GM21619 (cell line): ENCODE measurements around the gene COL5A1.

Experiments
- ATAC-seq: cut with Tn5 transposase; IDR thresholded peaks from one replicate; pipeline ENCODE4 v1.9.1; 2021; ENCODE audit not compliant: unreplicated experiment

Gene COL5A1

DNA sequence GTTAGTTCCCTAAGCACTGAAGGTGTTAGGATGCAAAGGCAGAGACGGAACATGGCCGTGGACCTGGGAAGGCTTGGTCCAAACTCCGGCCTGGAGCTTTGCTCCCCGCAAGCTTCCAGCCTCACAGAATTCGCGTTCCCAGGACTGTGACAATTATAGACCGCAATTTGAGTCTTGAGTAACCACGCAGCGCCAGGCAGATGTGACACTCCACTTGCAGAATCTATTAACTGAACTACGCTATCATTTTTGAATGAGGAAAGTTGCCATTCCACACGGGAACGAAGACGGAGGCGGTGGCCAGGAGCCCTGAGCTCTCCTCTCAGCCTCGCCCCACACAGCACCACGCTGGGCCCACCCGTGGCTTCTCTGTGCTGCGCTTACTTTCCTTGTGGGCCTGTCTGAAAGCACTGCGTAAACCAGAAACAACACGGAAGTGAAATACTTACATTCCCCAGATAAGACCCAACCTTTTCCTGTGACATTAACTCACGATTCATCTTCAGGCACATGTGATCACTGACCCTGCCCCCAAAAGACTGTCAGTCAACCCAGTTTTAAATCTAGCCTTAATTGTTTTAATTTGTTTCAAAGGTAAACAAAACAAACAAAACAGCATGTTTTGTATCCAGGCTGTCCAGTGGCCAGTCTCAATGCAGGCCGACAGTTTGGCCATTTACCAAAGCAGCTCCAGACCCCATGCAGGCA, 16.1 kb upstream of the COL5A1 start:
- ATAC-seq: no peak

DNA sequence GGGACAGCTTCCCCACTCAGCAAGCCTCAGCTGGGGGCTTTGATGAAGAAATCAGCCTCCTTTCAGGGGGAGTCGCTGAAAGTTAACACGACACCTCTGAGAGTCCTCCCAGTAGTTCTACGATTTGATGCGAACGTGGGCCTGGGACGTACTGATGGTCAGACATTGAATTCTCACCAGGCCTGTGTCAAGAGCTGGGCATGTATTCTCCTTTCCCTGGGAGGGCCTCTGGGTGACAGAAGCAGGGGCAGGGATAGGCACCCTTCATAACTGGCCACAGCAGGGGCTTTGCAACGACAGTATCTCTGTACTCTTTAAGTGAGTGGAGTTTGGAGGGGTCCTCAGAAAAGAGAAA, 15.6 kb upstream of the COL5A1 start:
- ATAC-seq: no peak

DNA sequence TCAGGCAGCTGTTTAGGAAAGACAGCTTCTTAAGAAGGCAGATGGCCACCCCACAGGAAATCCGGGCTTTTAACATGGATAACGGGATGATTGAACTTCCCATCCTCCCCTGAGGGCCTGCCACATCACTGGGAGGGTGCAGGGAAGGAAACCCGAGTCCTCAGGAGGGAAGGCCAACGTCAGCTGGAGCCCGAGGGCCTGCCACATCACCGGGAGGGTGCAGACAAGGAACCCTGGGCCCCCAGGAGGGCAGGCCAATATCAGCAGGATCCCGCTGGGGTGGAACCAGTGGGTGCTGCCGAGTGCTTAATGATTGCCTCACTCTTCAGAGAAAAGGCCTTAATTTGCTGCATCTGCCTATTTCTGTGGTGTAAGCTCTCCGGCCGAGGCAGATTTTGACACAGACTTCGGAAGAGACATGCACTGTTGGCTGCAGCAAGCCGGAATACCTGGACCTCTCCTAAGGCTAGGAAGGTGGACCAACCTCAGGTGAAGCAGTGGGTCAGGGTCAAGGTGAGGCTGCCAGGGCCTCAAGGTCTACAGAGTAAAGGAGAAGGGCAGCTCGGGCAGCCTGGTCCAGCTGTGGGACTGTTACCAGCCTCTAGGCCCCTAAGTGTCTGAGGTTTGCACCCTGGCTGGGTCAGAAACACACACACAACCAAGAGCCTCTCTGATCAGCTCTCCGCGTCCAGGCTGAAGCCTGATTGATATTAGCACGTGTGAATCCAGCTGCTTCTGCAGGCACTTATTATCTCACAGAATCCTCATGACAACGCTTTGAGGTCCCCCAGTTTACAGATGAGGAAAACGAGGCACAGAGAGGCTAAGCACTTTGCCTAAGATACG, 14.8 kb upstream of the COL5A1 start:
- no peak for ATAC-seq

DNA sequence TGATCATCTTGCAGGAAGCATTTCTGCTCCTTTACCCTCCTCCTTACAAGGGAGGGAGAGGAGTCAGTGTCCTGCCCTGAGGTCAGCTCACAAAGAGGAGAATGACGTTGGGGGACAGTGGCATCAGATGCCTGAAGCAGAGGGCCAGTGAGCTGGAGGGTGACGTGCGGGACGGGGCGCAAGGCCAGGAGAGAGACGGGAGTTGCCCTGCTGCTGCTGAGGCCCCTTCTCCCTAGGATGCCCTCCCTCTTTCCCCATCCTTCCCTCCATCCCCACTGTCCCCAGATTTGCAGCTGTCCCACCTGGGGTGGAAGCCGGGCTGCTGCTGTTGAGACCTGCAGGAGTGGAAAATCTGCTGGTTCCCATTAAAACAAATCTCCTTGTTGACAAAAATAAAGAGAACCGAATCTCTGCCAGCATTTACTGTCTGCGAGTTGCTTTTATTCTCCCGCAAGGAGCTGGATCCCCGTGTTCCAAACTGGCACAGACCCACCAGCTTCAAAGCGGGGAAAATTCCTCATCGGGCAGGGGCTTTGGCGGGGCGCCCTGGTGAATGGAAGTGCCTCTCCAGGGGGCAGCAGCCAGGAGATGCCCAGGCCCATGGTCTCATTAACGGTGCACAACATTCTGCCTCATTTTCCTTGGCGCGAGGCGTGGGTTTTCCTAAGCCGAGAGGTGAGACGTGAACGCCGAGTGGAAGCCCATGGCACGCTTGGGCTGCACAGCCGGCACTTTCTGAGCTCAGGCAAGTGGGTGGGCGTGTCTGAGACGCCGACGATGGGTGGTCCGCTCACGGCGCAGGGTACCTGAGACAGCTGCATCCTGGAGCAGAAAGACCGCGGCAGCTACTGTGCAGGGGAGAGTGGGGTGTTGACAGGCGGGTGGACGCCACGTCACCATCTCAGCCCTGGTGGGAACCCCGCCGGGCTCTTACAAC, 13.9 kb upstream of the COL5A1 start:
- no peak for ATAC-seq

DNA sequence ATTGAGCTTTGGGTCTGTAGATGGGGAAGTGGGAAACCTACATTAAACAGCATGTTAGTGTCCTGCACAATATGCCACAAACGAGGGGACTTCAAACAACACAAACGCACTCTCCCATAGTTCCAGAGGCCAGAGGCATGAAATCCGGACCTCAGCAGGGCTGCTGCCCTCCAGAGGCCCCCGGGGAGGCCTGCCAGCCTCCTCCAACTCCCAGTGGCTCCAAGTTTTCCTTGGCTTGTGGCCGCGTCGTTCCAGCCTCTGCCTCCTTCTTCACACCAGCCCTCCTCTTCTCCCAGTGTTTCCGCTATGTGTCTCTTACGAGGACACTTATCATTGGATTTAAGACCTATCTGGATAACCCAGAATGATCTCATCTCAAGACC, 13.3 kb upstream of the COL5A1 start:
- ATAC-seq: no peak

DNA sequence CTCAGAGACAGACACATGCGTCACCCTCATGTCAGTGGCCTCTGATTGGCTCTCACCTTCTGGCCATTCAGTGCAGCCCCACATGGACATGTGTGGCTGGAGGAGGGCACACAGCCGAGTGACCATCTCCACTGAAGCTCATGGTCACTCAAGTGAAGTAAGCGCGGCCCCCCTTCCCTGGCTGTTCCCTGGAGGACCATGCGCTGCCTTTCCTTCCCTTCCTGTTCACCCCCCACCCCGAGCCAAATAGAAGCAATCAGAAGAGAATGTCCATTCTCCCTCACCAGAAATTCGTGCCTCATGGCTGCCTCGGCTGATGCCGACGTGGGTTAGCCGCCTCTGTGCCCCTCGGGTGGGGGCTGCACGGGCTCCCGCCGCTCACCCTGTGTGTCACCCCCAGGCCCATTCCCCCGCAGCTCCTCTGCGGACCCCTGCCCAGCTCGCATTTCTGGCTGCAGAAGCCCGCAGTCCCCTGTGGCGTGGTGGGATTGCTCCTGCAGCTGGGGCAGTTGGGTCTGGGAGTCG, 12.5 kb upstream of the COL5A1 start:
- no peak for ATAC-seq

DNA sequence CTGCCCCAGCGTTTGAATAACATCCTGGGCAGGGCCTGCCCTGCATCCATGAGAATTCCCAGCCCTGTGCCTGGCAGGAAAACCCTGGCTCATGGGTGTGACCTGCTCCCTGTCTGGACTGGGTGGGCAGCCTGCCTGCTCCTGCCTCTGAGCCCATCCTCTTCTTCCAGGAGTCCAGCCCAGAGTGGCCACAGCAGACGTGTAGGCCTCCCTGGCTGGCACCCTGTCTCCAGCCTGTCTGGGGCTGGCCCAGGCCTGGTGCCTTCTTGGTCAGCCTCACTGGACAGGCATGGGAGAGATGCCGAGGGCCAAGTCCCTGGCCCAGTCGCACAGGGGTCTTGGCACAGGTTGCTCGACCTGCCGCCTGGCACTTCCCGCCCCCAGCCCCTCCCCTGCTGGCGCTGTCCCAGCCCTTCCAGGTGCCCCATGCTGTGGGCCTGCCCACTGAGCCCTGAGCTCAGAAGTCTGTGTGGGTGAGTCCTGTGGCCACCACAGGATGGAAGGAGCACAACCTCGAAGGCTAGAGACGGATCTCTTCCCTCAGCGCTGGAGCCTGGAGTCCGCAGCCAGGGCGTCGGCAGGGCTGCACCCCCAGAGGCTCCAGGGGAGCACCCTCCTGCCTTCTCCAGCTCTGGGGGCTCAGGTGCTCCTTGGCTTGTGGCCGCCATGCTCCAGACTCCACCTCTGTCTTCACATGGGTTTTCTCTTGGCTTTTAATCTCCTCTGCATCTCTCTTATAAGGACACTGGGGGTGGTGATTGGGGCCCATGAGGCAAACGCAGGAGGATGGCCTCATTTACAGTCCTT, 11.8 kb upstream of the COL5A1 start:
- ATAC-seq: no peak

DNA sequence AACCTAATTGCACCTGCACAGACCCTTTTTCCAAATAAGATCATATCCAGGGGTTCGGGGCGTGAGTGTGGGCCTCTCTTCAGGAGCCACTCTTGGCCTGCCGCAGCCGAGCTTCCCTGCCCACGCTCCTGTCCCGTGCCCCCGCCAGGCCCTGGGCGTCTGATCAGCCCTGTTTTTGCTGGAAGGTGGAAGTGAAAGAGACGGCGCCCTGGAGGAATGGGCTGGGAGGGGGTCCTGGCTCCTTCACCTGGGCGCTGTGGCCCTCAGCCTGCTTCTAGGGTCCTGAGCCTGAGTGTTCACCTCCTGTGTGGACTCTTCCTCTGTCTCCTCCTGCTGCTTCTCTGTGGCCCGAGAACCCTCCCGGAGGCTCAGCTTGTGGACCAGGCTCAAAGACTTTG, 11.2 kb upstream of the COL5A1 start:
- ATAC-seq: no peak

DNA sequence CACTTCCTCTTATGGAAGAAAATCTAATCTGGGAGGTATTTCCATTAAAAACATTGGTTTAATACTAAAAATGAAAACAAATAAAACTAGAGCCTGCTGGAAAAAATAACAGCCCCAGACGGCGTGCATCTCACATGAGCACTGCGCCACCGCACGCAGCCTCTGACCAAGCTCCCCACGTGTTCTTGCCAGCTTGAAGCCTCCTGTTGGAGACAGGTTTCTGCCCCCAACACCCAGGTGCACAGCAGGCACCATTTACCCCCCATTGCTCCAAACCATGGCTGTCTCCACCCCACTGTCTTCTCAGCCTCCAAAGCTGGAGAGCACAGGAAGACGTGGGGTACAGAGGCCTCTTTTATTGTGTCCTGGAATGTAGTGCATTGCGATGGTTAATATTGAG, 10.7 kb upstream of the COL5A1 start:
- no peak for ATAC-seq

DNA sequence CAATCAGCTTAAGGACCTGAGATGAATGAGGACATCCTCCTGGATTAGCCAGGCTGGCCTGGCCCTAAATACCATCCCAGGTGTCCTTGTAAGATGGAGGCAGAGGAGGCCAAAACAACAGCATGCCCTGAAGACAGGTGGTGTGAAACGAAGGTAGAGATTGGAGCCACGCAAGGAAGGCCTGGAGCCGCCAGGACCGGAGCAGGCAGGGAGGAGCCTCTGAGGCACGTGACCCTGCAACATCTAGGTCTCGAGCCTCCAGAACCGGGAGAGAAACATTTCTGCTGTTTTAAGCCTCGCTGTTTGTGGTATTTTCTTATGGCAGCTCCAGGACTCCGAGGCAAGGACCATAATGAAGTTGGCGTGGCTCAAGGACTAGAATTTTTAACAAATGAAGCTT, 9.7 kb upstream of the COL5A1 start:
- ATAC-seq: no peak

DNA sequence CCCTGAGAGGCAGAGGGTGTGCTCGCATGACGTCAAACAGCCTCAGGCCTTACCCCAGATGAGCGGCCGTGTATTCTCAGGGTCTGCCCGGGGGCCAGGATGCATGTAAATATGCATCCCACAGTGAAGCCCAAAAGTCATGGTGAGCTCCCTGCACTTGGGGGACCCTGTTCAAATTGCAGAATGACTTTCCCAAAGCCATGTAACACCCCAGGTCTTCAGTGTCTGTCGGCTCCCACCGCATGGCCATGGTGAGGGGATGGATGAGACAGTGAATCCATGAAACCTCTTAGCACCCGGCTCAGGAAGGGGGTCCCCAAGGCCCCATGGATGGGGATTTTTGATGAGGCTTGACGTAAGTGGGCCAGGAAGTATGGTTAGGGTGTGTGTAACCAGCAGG, 9.3 kb upstream of the COL5A1 start:
- no peak for ATAC-seq

DNA sequence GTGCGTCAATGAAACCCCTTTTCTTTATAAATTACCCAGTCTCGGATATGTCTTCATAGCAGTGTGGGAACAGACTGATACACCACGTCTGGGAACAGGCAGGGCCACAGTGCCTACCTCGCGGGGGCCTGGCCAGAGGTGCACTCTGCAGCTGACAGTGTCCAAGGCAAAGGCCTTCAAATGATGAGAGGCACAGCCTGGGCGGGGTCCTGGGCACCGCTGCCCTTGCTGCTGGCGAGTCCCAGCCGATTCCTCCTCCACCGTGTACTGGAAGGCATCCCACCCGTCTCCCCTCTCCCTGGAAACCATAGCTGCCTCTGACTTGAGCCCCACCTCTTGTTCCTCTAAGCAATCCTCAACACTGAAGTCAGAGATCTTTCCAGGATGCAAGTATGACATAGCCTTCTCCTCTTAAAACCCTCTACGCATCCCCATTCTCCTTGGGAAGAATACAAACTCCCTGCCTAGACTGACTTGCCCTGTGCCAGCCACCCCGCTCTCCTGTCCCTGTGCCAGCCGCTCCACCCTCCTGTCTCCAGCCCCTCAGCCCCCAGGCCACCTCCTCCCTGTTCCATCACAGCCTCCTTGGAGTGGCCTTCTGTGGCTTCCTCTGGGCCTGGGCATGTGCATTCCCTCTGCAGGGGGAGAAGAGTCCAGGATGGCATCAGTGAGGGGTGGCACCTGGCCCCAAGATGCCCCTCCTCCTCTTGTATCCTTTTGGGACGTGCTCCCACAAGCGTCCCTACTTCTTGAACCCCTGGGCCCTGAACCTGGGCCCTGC, 8.1 kb upstream of the COL5A1 start:
- no peak for ATAC-seq

DNA sequence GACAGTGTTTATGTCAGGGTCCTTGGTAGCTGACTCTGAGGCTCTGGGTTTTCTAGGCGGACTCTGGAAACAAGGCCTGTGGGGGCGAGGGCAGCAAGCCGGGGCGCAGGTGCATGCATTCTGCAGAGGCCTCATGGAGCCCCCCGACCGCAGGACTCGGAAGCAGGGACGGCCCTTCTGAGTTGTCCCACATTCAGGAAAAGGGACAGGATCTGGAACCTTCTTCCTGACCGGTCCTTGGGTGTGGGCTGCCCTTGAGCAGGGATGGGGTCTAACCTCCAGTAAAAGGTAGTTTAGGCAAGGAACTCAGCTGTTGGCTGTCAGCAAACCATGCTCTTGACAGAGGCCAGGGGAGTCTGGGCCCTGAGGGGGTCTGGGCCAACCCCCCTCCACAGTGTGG, 7.4 kb upstream of the COL5A1 start:
- ATAC-seq: no peak

DNA sequence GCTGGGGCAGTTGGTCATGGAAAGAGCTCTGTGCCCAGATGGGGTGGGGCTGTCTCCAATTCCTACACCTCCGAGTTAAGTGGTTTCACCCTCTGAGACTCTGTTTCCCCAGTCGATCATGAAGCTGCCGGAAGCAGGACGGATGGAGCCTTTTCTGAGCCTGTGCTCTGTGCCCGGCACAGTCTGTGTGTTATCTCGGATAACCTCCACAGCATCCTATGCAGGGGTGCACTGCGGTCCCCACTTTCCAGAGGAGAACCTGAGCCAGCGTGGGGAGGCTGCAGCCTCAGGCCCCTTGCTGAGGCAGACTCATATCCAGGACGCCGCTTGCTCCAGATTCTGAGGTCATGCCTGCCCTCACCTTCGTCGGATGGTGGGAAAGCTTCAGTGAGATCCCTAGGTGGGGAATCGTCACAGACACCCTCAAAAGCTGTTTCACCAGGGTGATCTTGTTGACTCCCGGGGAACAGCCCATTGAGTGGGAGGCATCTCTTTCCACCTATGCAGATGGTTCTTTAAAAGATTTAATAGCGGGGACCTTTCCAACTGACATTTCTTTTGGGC, 6.9 kb upstream of the COL5A1 start:
- ATAC-seq: no peak

DNA sequence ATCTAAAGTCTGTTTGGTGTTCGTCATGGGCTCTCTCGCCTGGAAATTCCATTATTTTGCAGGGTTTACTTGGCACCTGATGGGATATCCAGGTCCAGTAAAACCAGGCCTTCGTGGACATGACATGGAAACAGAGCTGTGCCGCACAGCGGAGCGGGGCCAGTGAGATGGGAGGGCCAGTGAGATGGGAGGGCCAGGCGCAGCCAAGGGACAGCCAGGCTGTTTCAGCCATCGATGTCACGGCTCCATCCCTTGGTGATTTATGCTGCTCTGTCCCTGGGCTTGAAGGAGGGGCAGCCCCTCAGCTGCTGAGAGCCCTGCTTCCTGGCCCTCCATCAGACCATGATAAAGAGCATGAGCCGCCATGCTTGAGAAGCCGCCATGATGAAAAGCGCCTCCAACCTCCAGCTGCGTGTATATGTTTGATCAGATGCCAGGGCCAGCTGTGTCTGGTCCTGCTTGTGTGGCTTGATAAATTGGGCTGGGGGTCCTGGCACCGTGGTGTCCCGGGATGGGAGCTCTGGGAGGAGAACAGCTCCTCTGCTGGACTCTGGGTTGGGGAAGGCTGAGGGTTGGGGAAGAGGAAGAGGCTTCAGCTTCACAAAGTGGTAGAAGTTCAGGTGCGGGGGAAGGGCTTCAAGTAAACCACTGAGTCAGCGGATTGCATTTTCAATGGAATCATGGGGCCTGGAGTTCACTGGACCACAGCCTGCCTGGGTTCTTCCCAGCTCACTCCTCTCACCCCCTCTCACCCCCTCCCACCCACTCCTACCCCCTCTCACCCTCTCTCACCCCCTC, 6.1 kb upstream of the COL5A1 start:
- ATAC-seq: no peak

DNA sequence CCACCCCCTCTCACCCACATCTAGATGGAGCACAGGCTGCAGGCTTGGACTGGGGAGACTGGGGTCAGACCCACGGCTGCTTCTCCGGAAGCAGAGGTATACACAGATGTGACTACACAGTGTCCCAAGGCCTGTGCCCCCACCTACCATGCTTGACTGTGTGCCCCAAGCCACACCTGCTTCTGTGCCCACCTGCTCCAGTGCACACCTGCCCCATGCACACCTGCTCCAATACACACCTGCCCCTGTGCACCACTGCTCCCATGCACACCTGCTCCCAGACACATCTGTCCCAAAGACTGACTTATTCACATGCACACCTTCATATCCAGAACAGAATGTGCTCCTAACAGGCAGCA, 5.5 kb upstream of the COL5A1 start:
- ATAC-seq: no peak

DNA sequence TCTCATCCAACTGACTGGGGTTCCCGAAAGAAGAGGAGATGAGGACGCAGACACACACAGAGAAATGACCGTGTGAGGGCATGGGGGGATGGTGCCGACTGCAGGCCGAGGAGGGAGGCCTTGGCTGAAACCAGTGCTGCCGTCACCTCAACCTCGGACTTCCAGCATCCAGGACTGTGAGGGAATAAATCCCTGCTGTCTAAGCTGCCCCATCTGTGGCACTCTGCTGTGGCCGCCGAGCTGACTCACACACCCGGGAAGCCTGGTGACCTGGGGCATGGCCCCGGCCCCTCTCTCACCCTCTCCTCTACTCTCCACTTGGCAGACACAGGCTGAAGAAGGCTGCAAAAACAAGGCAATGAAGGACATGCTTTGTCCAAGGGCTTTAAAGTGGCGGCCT, 4.4 kb upstream of the COL5A1 start:
- ATAC-seq: no peak

DNA sequence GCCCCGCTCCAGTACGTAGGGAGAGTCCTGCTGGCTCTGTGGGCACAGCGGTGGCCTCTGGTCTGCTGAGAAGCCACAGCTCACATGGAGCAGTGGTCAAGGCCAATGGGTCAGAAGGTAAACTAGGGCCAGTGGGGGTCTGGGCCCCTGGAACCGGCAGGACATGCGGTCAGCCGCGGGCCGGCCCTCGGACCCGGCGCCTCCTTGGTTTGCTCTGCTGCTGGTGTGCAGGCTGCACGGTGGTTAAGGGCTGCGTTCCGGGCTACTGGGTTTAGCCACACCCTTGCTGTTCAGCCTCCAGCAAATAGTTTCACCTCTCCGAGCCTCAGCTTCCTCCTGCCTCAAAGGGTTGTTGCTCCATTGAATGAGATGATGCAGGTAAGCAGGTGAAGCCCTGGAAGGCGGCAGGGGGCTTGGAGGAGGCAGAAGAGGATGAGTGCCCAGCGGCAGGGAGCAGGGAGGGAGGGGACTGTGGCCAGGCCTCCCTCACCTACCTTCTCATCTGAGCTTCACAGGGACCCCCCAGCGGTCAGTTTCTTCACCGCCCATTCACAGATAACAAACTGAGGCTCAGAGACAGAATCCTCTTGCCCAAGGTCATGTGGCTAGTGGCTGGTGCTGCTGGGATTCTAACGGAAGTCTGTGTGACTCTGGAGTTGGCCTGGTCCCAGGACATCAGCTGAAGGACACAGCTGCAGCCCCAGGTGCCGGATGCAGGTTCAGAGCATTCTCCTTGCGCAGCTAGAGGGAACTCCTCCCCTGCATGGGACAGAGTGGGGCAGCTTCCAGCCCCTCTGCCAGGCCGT, 3.7 kb upstream of the COL5A1 start:
- no peak for ATAC-seq
